Keratinocyte (primary cell): ENCODE data around the gene CRKL. TPM values are rescaled to one million over a fixed set of nuclear protein-coding genes. Genes with fewer than 3 reads are reported as not detected.

Experiments
- DNase-seq: peaks from one replicate; pipeline ENCODE4 v3.0.0-alpha.2; 2011; ENCODE audit warnings: low read depth, missing footprints, low spot score
- FAIRE-seq: peaks from 2 replicates; lab custom pipeline; 2011; peaks lifted over from hg19 to GRCh38; lab: Jason Lieb, UNC
- H2AFZ ChIP-seq: 2 replicates; pipeline ENCODE4 v1.6.0; 2012; ENCODE audit warnings: low read length, control low read depth, inconsistent platforms; ENCODE audit not compliant: control insufficient read depth
- H3K27ac ChIP-seq: 2 replicates; pipeline ENCODE4 v1.5.1; 2011; ENCODE audit warnings: low read length; ENCODE audit not compliant: control insufficient read depth, insufficient read depth
- H3K27me3 ChIP-seq: 3 replicates; pipeline ENCODE4 v1.6.0; 2011; ENCODE audit warnings: low read length; ENCODE audit not compliant: control insufficient read depth, insufficient read depth; ENCODE audit errors: extremely low read depth
- H3K36me3 ChIP-seq, 2 experiments: 2 replicates in 1 of 2; 3 replicates in 1 of 2; pipeline ENCODE4 v1.5.1; 2011; ENCODE audit warnings: low read length in 2 of 2, mild to moderate bottlenecking in 1 of 2; ENCODE audit not compliant: control insufficient read depth in 2 of 2, insufficient read depth in 2 of 2; ENCODE audit errors: extremely low read depth in 1 of 2
- H3K4me1 ChIP-seq: 3 replicates; pipeline ENCODE4 v1.5.1; 2011; ENCODE audit warnings: low read length; ENCODE audit not compliant: control insufficient read depth, insufficient read depth; ENCODE audit errors: extremely low read depth
- H3K4me2 ChIP-seq: 3 replicates; pipeline ENCODE4 v1.6.0; 2011; ENCODE audit warnings: low read depth, low read length; ENCODE audit not compliant: control insufficient read depth, insufficient read depth; ENCODE audit errors: extremely low read depth
- H3K4me3 ChIP-seq, 3 experiments: fragments of 200-600 bp in 1 of 3; sonication (generic) in 1 of 3; 2 replicates in 2 of 3; 3 replicates in 1 of 3; pipeline ENCODE4 v1.5.1; 2011 to 2016; ENCODE audit warnings: low read length in 3 of 3, mild to moderate bottlenecking in 3 of 3, control low read depth in 2 of 3, inconsistent platforms in 1 of 3, low read depth in 1 of 3, mixed read lengths in 1 of 3, mixed run types in 1 of 3, moderate library complexity in 1 of 3; ENCODE audit not compliant: control insufficient read depth in 2 of 3, insufficient read depth in 2 of 3; ENCODE audit errors: extremely low read depth in 1 of 3
- H3K79me2 ChIP-seq: 2 replicates; pipeline ENCODE4 v1.6.0; 2012; ENCODE audit warnings: low read length; ENCODE audit not compliant: control insufficient read depth, insufficient read depth
- H3K9ac ChIP-seq: 3 replicates; pipeline ENCODE4 v1.6.0; 2011; ENCODE audit warnings: low read length; ENCODE audit not compliant: control insufficient read depth, insufficient read depth; ENCODE audit errors: extremely low read depth
- H3K9me1 ChIP-seq: 3 replicates; pipeline ENCODE4 v1.6.0; 2011; ENCODE audit warnings: low read length; ENCODE audit not compliant: control insufficient read depth, insufficient read depth; ENCODE audit errors: extremely low read depth
- H3K9me3 ChIP-seq: 2 replicates; pipeline ENCODE4 v1.5.1; 2012; ENCODE audit warnings: low read depth, low read length; ENCODE audit not compliant: control insufficient read depth
- H4K20me1 ChIP-seq: 3 replicates; pipeline ENCODE4 v1.6.0; 2011; ENCODE audit warnings: low read length; ENCODE audit not compliant: control insufficient read depth, insufficient read depth; ENCODE audit errors: extremely low read depth
- CTCF ChIP-seq, 3 experiments: IDR thresholded peaks in 1 of 3; conservative IDR thresholded peaks in 1 of 3; optimal IDR thresholded peaks in 1 of 3; 2 replicates in 2 of 3; 3 replicates in 1 of 3; pipeline versions ENCODE3 to v1.5.1; 2011; ENCODE audit warnings: low read length in 3 of 3, mild to moderate bottlenecking in 3 of 3, moderate library complexity in 2 of 3, control low read depth in 1 of 3, inconsistent platforms in 1 of 3; ENCODE audit not compliant: insufficient read depth in 2 of 3; ENCODE audit errors: extremely low read depth in 1 of 3
- EZH2 ChIP-seq: IDR thresholded peaks from one replicate; pipeline ENCODE4 v1.6.1; 2012; ENCODE audit warnings: inconsistent platforms, mild to moderate bottlenecking, low read length, moderate library complexity
- dilution Hi-C: fragments of 300-500 bp; cut with MboI; formaldehyde crosslinking; loops from one replicate; pipeline ENCODE4 v1.7.0; 2020; ENCODE audit warnings: low sequenced_read_pairs; ENCODE audit not compliant: extremely low pct_ligation_motif_present
- polyA plus RNA-seq, 5 experiments: library from polyadenylated mRNA; depleted of rRNA in 3 of 5; stranded (reverse) in 3 of 5; stranded (forward) in 1 of 5; unstranded in 1 of 5; fragments of >200 nt; gene quantifications; 1 replicate in 1 of 5; 2 replicates in 3 of 5; 3 replicates in 1 of 5; pipeline versions ENCODE4 v1.2.1 to v1.2.3, GENCODE V29; 2011 to 2012; ENCODE audit warnings: missing spikeins in 2 of 5, low read depth in 1 of 5, low replicate concordance in 1 of 5

CRKL gene
- polyA plus RNA-seq, 1 donor (not counting 4 experiments of a cell fraction or from before 2014, with no cell fraction given) = 32.1 TPM

- DNase-seq (peak; percentile 60), FAIRE-seq (peak; percentile 96)
- TF ChIP-seq CTCF (optimal IDR thresholded peaks at IDR 0.05 in 1 of 3, IDR thresholded peaks at IDR 0.05 in 1 of 3, conservative IDR thresholded peaks at IDR 0.05 in 1 of 3; ENCODE audit: extremely low read depth in 1 of 3, insufficient read depth in 2 of 3, low read length in 3 of 3) (no peak), EZH2 (no peak)
- dilution Hi-C loops = no loop called here
- peak overlapping the region; percentile 49 for H3K4me2 ChIP-seq
- peak overlapping the region; percentile 88 for H3K27ac ChIP-seq
- no peaks in the 10 kb centered on the region for H3K9me1 ChIP-seq
- H3K27me3 ChIP-seq = no peaks in the 10 kb centered on the region
- H3K9ac ChIP-seq = peak overlapping the region; percentile 60
- H4K20me1 ChIP-seq = no peaks in the 10 kb centered on the region
- peaks cover 39% of the 10 kb centered on the region for H3K79me2 ChIP-seq
- peaks cover 6 to 36% of the 10 kb centered on the region in 2 experiments for H3K36me3 ChIP-seq
- H3K4me1 ChIP-seq = peaks cover 56% of the 10 kb centered on the region
- no peaks in the 10 kb centered on the region for H3K9me3 ChIP-seq
- H2AFZ ChIP-seq = no peak overlapping the region
- peak overlapping the region in 2 of 3 experiments; percentile 2 to 36 for H3K4me3 ChIP-seq
Measured at GRCh38 chr22:20953668-20954500, 36.7 kb downstream of the CRKL start.

GRCh38 chr22:20955548-20955947 lies 38.3 kb downstream of the CRKL start:
- no peak overlapping the region for H3K4me2 ChIP-seq
- TF ChIP-seq CTCF (optimal IDR thresholded peaks at IDR 0.05 in 1 of 3, IDR thresholded peaks at IDR 0.05 in 1 of 3, conservative IDR thresholded peaks at IDR 0.05 in 1 of 3; ENCODE audit: extremely low read depth in 1 of 3, insufficient read depth in 2 of 3, low read length in 3 of 3) = no peak
- no peak for TF ChIP-seq EZH2
- no peak overlapping the region for H2AFZ ChIP-seq
- peaks cover 49% of the 10 kb centered on the region for H3K4me1 ChIP-seq
- H3K9me1 ChIP-seq = no peaks in the 10 kb centered on the region
- peaks cover 0 to 26% of the 10 kb centered on the region in 2 experiments for H3K36me3 ChIP-seq
- peaks cover 26% of the 10 kb centered on the region for H3K79me2 ChIP-seq
- H3K27ac ChIP-seq = no peak overlapping the region
- no peak for FAIRE-seq
- H3K4me3 ChIP-seq = no peak overlapping the region
- no peaks in the 10 kb centered on the region for H3K9me3 ChIP-seq
- H3K27me3 ChIP-seq = no peaks in the 10 kb centered on the region
- no peak for DNase-seq
- H3K9ac ChIP-seq = no peak overlapping the region
- dilution Hi-C loops = no loop called here
- H4K20me1 ChIP-seq = no peaks in the 10 kb centered on the region
